ENCODE measurements around the gene TRPM2.

DNA sequence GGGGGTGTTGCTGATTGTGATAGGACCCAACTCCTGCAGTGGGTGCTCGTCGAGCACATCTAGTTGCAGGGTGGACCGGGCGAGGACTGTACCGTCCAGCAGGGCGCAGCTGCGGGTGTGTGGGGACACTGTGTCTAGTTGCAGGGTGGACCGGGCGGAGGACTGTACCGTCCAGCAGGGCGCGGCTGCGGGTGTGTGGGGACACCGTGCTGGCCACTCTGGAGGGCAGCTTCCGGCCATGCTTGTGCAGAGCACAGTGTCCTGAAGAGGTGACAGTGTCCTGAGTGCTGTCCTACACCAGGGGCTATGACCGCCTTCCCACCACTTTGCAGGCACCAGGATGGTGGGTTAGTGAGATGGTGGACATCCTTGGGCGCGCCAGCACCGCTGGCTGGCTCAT, 4.6 kb upstream of the TRPM2 start:
- TF ChIP-seq POLR2AphosphoS5 (IDR thresholded peaks at IDR 0.05) (no peak), EP300 (IDR thresholded peaks at IDR 0.05) (no peak), POLR2A (IDR thresholded peaks at IDR 0.05; ENCODE audit: low read depth) (no peak)
- TF ChIP-seq, protein P1, sequence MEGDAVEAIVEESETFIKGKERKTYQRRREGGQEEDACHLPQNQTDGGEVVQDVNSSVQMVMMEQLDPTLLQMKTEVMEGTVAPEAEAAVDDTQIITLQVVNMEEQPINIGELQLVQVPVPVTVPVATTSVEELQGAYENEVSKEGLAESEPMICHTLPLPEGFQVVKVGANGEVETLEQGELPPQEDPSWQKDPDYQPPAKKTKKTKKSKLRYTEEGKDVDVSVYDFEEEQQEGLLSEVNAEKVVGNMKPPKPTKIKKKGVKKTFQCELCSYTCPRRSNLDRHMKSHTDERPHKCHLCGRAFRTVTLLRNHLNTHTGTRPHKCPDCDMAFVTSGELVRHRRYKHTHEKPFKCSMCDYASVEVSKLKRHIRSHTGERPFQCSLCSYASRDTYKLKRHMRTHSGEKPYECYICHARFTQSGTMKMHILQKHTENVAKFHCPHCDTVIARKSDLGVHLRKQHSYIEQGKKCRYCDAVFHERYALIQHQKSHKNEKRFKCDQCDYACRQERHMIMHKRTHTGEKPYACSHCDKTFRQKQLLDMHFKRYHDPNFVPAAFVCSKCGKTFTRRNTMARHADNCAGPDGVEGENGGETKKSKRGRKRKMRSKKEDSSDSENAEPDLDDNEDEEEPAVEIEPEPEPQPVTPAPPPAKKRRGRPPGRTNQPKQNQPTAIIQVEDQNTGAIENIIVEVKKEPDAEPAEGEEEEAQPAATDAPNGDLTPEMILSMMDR (IDR thresholded peaks at IDR 0.05), result no peak
